GM23338 (cell line): Measurements from ENCODE around the gene AP3D1. TPM values are rescaled to one million over a fixed set of nuclear protein-coding genes. Genes with fewer than 3 reads are reported as not detected.

ENCODE experiments used
- ATAC-seq: fragments of 200-7000 bp; cut with Tn5 transposase; 3 replicates; pipeline ENCODE4 v1.9.1; 2020
- DNase-seq: peaks from one replicate; pipeline ENCODE4 v3.0.0-alpha.2; 2015; ENCODE audit warnings: low spot score
- H2AFZ ChIP-seq: fragments of 200-600 bp; sonication (generic); 2 replicates; pipeline ENCODE4 v1.8.0; 2016; ENCODE audit warnings: antibody characterized with exemption, mild to moderate bottlenecking, moderate library complexity
- H3F3A ChIP-seq: fragments of 200-600 bp; sonication (generic); replicated peaks from 2 replicates; pipeline ENCODE4 v1.8.0; 2017; ENCODE audit warnings: antibody characterized with exemption, mixed run types, low read depth
- H3K27ac ChIP-seq: fragments of 200-600 bp; sonication (generic); 2 replicates; pipeline ENCODE4 v1.6.1; 2016; ENCODE audit warnings: low read depth
- H3K27me3 ChIP-seq: fragments of 200-600 bp; sonication (generic); 2 replicates; pipeline ENCODE4 v1.8.0; 2016; ENCODE audit warnings: mild to moderate bottlenecking, mixed run types, moderate library complexity; ENCODE audit not compliant: insufficient read depth
- H3K36me3 ChIP-seq: fragments of 200-600 bp; sonication (generic); 2 replicates; pipeline ENCODE4 v1.8.0; 2016; ENCODE audit warnings: mild to moderate bottlenecking; ENCODE audit not compliant: insufficient read depth
- H3K4me1 ChIP-seq: fragments of 200-600 bp; sonication (generic); 2 replicates; pipeline ENCODE4 v1.8.0; 2016; ENCODE audit warnings: mild to moderate bottlenecking, moderate library complexity; ENCODE audit not compliant: insufficient read depth
- H3K4me2 ChIP-seq: fragments of 200-600 bp; sonication (generic); 2 replicates; pipeline ENCODE4 v1.7.1; 2017; ENCODE audit warnings: mixed run types
- H3K4me3 ChIP-seq: fragments of 200-600 bp; sonication (generic); 2 replicates; pipeline ENCODE4 v1.6.1; 2016; ENCODE audit warnings: mixed run types
- H3K79me2 ChIP-seq: fragments of 200-600 bp; sonication (generic); replicated peaks from 2 replicates; pipeline ENCODE4 v1.8.0; 2017; ENCODE audit warnings: mild to moderate bottlenecking; ENCODE audit not compliant: insufficient read depth
- H3K9me2 ChIP-seq: fragments of 200-600 bp; sonication (generic); 2 replicates; pipeline ENCODE4 v1.8.0; 2017; ENCODE audit not compliant: insufficient read depth
- H4K20me1 ChIP-seq: fragments of 200-600 bp; sonication (generic); replicated peaks from 2 replicates; pipeline ENCODE4 v1.8.0; 2017; ENCODE audit warnings: mild to moderate bottlenecking; ENCODE audit not compliant: insufficient read depth
- H3K27ac Mint-ChIP-seq: 2 replicates; pipeline ENCODE4 v1.8.0; 2020; ENCODE audit warnings: inconsistent platforms, mild to moderate bottlenecking, moderate library complexity, mixed read lengths
- H3K27me3 Mint-ChIP-seq: 3 replicates; pipeline ENCODE4 v1.8.0; 2022; ENCODE audit warnings: low read depth, mild to moderate bottlenecking, moderate library complexity, mixed read lengths, inconsistent platforms; ENCODE audit not compliant: insufficient read depth, poor library complexity
- H3K36me3 Mint-ChIP-seq: 3 replicates; pipeline ENCODE4 v1.8.0; 2021; ENCODE audit warnings: low read depth, mild to moderate bottlenecking, inconsistent platforms, moderate library complexity, mixed read lengths
- H3K4me1 Mint-ChIP-seq: 3 replicates; pipeline ENCODE4 v1.8.0; 2020; ENCODE audit warnings: mild to moderate bottlenecking, inconsistent platforms, mixed read lengths
- H3K4me3 Mint-ChIP-seq: 3 replicates; pipeline ENCODE4 v1.8.0; 2021; ENCODE audit warnings: moderate library complexity, mild to moderate bottlenecking, inconsistent platforms, mixed read lengths
- H3K9me3 Mint-ChIP-seq: 3 replicates; pipeline ENCODE4 v1.8.0; 2020; ENCODE audit warnings: moderate library complexity, mild to moderate bottlenecking, inconsistent platforms, mixed read lengths
- EZH2 ChIP-seq: fragments of 200-600 bp; sonication (generic); IDR thresholded peaks from one replicate; pipeline ENCODE4 v1.8.0; 2017; ENCODE audit warnings: antibody characterized with exemption, mild to moderate bottlenecking, low read depth; ENCODE audit not compliant: unreplicated experiment
- EZH2phosphoT487 ChIP-seq: fragments of 200-600 bp; sonication (generic); IDR thresholded peaks from one replicate; pipeline ENCODE4 v1.8.1; 2018; ENCODE audit warnings: antibody characterized with exemption; ENCODE audit not compliant: unreplicated experiment
- JUNB ChIP-seq: IDR thresholded peaks from one replicate; pipeline ENCODE4 v1.6.1; 2016; ENCODE audit warnings: antibody characterized with exemption; ENCODE audit not compliant: unreplicated experiment
- NANOG ChIP-seq: IDR thresholded peaks from 2 replicates; pipeline ENCODE4 v1.6.1; 2016; ENCODE audit warnings: antibody characterized with exemption, borderline replicate concordance
- POLR2AphosphoS5 ChIP-seq: IDR thresholded peaks from 2 replicates; pipeline ENCODE4 v1.6.1; 2016; ENCODE audit warnings: antibody characterized with exemption, low read depth
- STAT1 ChIP-seq: IDR thresholded peaks from one replicate; pipeline ENCODE4 v1.6.1; 2016; ENCODE audit warnings: antibody characterized with exemption; ENCODE audit not compliant: unreplicated experiment
- ZNF114 ChIP-seq: fragments of 250-450 bp; sonication (Bioruptor Pico); IDR thresholded peaks from 2 replicates; pipeline ENCODE4 v1.5.0; 2020; ENCODE audit warnings: mild to moderate bottlenecking, moderate library complexity
- ZNF331 ChIP-seq: fragments of 250-450 bp; sonication (Bioruptor Pico); IDR thresholded peaks from 2 replicates; pipeline ENCODE4 v1.5.0; 2020; ENCODE audit warnings: low read depth, mild to moderate bottlenecking, moderate library complexity
- polyA plus RNA-seq: library from polyadenylated mRNA; unstranded; fragments of >200 nt; fragmentation: Nextera tagmentation; extraction: Ambion mirVana; gene quantifications from 2 replicates; pipeline ENCODE4 v1.2.1, GENCODE V29; 2016
- total RNA-seq: library from RNA; depleted of rRNA; stranded (reverse); fragments of >200 nt; shearing (Covaris generic); gene quantifications from 2 replicates; pipeline ENCODE4 v1.2.3, GENCODE V29; 2014
- TF ChIP-seq, protein P1 (sequence below), 2 experiments: fragments of 200-600 bp in 1 of 2; sonication (generic) in 1 of 2; conservative IDR thresholded peaks; 2 replicates each; pipeline versions ENCODE4 v1.5.1 to v1.6.1; 2016 to 2017; ENCODE audit warnings: antibody characterized with exemption in 2 of 2, low read depth in 2 of 2, mild to moderate bottlenecking in 2 of 2, moderate library complexity in 1 of 2
- TF ChIP-seq, protein P2 (sequence below): IDR thresholded peaks from 2 replicates; pipeline ENCODE4 v1.6.1; 2016; ENCODE audit warnings: antibody characterized with exemption
- TF ChIP-seq, protein P3 (sequence below): fragments of 250-450 bp; sonication (Bioruptor Pico); IDR thresholded peaks from 2 replicates; pipeline ENCODE4 v1.5.0; 2020; ENCODE audit warnings: mild to moderate bottlenecking, moderate library complexity

The AP3D1 gene
- total and polyA plus RNA-seq, 2 experiments from 2014 or later = 101 to 236 TPM

DNA sequence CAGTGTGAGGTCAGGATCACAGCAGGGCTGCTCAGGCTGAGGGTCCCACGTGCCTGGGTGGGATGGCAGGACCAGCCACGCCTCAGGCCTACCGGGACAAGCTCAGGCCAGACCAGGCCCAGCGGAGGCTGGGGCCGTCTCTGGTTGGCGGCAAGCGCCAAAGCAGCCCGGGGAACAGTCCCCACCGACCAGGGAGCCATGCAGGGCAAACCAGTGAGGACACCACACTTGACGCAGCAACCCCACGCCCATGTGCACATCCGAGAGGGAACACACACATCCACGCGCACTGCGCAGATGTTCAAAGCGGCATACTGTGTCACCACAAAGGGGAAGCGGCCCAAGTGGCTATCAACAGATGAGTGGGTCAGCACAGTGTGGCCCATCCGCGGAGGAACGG, 39.5 kb downstream of the AP3D1 start:
- no peaks in the 10 kb centered on the region for H3K9me2 ChIP-seq
- peaks cover 3% of the 10 kb centered on the region; the same call in 1 of the 2 replicates for H4K20me1 ChIP-seq
- peaks cover 78% of the 10 kb centered on the region for H3K36me3 Mint-ChIP-seq
- H3K4me3 Mint-ChIP-seq = no peak overlapping the region
- no peaks in the 10 kb centered on the region for H3K27me3 ChIP-seq
- H3K27me3 Mint-ChIP-seq = peaks cover 3% of the 10 kb centered on the region
- peak overlapping the region; percentile 48; the same call in 1 of the 2 replicates for H3K27ac Mint-ChIP-seq
- no peak overlapping the region for H3K4me2 ChIP-seq
- 0 out of 2 replicates have a peak, but pooled peaks cover 5% of the 10 kb centered on the region for H3K79me2 ChIP-seq
- H2AFZ ChIP-seq = no peak overlapping the region
- ATAC-seq = no peak
- peaks cover 4% of the 10 kb centered on the region; the same call in 1 of the 2 replicates for H3F3A ChIP-seq
- H3K4me3 ChIP-seq = no peak overlapping the region
- no peaks in the 10 kb centered on the region for H3K4me1 ChIP-seq
- DNase-seq = no peak
- no peak overlapping the region for H3K27ac ChIP-seq
- H3K4me1 Mint-ChIP-seq = no peaks in the 10 kb centered on the region; the same call in 2 of the 3 replicates
- H3K36me3 ChIP-seq = peaks cover 33% of the 10 kb centered on the region
- TF ChIP-seq POLR2AphosphoS5 (no peak), STAT1 (no peak), EZH2 (no peak), NANOG (no peak), JUNB (no peak), ZNF114 (no peak), EZH2phosphoT487 (no peak), ZNF331 (CRISPR knock-in tag) (no peak)
- TF ChIP-seq, protein P1, sequence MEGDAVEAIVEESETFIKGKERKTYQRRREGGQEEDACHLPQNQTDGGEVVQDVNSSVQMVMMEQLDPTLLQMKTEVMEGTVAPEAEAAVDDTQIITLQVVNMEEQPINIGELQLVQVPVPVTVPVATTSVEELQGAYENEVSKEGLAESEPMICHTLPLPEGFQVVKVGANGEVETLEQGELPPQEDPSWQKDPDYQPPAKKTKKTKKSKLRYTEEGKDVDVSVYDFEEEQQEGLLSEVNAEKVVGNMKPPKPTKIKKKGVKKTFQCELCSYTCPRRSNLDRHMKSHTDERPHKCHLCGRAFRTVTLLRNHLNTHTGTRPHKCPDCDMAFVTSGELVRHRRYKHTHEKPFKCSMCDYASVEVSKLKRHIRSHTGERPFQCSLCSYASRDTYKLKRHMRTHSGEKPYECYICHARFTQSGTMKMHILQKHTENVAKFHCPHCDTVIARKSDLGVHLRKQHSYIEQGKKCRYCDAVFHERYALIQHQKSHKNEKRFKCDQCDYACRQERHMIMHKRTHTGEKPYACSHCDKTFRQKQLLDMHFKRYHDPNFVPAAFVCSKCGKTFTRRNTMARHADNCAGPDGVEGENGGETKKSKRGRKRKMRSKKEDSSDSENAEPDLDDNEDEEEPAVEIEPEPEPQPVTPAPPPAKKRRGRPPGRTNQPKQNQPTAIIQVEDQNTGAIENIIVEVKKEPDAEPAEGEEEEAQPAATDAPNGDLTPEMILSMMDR (conservative IDR thresholded peaks at IDR 0.05; ENCODE audit: low read depth in 2 of 2) = no peak
- TF ChIP-seq, protein P2, sequence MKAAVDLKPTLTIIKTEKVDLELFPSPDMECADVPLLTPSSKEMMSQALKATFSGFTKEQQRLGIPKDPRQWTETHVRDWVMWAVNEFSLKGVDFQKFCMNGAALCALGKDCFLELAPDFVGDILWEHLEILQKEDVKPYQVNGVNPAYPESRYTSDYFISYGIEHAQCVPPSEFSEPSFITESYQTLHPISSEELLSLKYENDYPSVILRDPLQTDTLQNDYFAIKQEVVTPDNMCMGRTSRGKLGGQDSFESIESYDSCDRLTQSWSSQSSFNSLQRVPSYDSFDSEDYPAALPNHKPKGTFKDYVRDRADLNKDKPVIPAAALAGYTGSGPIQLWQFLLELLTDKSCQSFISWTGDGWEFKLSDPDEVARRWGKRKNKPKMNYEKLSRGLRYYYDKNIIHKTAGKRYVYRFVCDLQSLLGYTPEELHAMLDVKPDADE = no peak
- TF ChIP-seq, protein P3, sequence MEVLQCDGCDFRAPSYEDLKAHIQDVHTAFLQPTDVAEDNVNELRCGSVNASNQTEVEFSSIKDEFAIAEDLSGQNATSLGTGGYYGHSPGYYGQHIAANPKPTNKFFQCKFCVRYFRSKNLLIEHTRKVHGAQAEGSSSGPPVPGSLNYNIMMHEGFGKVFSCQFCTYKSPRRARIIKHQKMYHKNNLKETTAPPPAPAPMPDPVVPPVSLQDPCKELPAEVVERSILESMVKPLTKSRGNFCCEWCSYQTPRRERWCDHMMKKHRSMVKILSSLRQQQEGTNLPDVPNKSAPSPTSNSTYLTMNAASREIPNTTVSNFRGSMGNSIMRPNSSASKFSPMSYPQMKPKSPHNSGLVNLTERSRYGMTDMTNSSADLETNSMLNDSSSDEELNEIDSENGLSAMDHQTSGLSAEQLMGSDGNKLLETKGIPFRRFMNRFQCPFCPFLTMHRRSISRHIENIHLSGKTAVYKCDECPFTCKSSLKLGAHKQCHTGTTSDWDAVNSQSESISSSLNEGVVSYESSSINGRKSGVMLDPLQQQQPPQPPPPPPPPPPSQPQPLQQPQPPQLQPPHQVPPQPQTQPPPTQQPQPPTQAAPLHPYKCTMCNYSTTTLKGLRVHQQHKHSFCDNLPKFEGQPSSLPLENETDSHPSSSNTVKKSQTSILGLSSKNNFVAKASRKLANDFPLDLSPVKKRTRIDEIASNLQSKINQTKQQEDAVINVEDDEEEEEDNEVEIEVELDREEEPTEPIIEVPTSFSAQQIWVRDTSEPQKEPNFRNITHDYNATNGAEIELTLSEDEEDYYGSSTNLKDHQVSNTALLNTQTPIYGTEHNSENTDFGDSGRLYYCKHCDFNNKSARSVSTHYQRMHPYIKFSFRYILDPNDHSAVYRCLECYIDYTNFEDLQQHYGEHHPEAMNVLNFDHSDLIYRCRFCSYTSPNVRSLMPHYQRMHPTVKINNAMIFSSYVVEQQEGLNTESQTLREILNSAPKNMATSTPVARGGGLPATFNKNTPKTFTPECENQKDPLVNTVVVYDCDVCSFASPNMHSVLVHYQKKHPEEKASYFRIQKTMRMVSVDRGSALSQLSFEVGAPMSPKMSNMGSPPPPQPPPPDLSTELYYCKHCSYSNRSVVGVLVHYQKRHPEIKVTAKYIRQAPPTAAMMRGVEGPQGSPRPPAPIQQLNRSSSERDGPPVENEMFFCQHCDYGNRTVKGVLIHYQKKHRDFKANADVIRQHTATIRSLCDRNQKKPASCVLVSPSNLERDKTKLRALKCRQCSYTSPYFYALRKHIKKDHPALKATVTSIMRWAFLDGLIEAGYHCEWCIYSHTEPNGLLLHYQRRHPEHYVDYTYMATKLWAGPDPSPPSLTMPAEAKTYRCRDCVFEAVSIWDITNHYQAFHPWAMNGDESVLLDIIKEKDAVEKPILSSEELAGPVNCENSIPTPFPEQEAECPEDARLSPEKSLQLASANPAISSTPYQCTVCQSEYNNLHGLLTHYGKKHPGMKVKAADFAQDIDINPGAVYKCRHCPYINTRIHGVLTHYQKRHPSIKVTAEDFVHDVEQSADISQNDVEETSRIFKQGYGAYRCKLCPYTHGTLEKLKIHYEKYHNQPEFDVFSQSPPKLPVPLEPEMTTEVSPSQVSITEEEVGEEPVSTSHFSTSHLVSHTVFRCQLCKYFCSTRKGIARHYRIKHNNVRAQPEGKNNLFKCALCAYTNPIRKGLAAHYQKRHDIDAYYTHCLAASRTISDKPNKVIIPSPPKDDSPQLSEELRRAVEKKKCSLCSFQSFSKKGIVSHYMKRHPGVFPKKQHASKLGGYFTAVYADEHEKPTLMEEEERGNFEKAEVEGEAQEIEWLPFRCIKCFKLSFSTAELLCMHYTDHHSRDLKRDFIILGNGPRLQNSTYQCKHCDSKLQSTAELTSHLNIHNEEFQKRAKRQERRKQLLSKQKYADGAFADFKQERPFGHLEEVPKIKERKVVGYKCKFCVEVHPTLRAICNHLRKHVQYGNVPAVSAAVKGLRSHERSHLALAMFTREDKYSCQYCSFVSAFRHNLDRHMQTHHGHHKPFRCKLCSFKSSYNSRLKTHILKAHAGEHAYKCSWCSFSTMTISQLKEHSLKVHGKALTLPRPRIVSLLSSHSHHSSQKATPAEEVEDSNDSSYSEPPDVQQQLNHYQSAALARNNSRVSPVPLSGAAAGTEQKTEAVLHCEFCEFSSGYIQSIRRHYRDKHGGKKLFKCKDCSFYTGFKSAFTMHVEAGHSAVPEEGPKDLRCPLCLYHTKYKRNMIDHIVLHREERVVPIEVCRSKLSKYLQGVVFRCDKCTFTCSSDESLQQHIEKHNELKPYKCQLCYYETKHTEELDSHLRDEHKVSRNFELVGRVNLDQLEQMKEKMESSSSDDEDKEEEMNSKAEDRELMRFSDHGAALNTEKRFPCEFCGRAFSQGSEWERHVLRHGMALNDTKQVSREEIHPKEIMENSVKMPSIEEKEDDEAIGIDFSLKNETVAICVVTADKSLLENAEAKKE (CRISPR knock-in tag) = no peak
- no peaks in the 10 kb centered on the region; the same call in 2 of the 3 replicates for H3K9me3 Mint-ChIP-seq
